ENCODE data around the gene SUMO3.

Gene SUMO3

DNA sequence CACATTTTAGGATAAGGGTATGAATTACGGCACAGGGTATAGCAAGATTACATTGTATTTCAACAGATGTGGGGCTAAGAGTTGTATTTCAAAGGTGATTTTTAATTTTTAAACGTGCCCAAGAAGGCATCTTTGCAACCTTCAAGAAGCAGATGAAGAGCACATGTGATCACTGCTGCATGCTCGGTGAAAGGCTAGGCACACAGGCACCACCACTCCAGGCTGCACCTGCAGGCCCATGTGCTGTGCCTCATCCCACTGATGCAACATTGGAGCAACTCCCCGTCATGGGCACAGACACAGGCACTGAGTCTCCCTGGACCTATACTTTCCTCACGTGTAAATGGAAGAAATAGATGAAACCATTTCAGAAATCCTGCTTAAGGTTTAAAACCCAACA, 39.8 kb downstream of the SUMO3 start:
- no peak for DNase-seq

- no peak for DNase-seq
Observed at GRCh38 chr21:44774972-44775371, 42.9 kb downstream of the SUMO3 start.

GRCh38 chr21:44773291-44773932, 44.5 kb downstream of the SUMO3 start:
- DNase-seq: no peak

GRCh38 chr21:44771896-44772525, 45.9 kb downstream of the SUMO3 start:
- no peak for DNase-seq

DNA sequence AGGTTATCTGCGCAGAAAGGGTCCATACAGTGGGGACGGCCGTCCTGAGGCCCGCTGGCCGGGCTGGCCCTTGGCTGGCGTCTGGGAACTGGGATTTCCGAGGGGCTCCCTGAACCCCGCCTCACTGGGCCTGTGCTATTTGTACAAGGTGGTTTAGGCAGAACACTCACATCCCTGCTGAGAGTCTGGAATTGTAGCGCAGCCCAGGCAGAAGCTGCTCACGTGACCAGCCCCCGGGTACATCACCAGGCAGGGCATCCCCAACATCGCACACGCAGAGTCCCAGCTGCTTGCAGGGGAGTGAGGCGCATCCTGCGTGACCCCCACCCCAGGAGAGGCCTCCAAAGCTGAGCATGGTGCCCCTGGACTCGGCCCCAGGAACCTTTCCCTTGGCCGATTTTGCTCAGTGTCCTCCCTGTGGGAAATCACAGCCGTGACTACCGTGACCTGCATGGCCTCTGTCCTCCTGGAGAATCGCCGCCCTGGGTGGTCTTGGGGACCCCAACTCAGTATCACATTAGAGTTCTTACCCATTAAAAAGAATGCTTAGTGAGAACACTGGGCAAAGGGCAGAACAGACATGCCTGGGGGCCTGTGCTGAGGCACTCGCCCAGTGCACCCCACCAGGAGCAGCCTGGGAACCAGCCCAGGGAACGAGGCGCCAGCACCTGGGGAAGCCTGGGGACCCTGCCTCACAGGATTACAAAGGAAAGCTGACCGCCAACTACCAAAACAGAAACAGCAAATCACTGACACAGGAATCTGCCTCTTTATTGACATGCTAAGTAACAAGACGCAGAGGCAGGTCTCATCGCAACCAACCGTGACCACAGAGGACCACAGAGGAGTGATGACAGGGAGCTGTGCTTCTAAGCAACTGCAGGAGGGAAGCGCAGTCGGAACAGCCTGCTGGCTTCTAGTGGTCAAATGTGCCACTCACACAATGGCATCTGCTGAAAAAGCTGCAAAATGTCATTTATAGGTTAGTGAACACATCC, 49.7 kb downstream of the SUMO3 start:
- no peak for DNase-seq

- DNase-seq: no peak
Observed at GRCh38 chr21:44766818-44767354, 51.0 kb downstream of the SUMO3 start.

DNA sequence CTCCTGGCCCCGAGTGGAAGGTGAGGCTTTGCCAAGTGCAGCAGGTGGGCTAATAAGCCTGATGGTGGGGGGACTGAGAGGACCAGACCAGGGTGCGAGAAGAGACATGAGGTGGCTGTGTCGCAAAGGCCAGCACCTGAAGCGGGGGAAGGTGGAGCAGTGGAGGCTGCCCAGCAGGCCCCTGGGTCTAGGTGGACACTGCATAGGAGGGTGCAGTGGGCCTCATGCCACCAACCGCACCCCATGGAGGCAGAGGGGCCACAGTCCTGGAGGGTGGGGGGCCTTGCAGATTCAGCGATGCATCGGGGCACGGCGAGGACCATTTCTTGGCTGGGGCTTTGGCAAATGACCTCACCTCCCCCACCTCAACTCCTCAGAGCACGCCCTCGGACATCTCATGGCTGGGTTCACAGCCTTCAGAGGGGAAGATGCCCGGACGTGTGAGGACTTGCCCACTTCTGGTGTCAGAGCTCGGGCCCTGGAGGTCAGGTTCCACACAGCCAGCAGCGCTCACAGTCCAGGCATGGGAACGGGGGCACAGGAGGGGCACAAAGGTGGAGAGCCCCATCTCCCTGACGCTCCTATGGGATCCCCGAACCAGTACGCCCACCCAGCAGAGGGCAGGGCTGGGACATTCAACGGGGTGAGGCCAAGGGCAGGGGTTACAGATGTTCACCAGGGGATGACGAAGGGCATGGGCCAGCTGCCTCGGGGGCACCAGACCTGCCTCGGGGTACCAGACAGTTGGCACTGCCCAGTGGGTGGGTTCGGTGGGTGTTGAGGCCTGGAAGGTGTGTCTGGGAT, 51.6 kb downstream of the SUMO3 start:
- no peak for DNase-seq

DNA sequence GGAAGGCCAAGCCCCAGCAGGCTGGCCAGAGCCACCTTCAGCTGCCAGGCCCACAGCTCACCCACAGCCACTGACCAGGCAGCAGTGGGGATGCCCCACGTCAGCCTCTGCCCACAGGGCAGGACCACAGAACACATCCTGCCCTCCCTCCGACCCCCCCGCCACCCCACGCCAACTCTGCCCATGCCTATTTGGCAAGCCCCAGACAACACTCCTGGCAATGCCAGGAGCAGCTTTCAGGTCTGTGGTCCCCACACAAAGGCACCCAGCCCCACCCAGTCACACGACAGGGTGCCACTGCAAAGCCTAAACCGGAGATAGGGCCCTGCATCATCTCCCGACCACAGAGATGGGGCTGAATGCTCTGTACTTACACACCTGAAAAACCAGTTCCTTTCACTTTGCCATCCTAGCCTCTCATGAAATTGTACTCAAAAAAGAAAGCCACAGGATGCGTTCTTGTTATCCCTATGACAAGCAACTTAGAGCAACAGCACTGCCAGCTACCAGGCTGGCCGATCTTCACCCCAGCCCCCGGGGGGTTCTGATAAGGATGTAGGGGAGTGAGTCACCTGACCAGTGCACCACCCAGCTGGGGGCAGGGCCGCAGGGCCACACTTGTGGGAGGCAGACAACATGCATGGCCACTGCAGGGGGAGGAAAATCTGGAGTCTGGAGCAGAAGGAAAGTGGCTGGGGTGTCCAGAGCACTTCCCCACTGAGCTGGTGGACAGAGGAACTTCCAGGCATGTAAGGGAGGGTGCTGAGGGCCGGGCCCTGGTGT, 52.4 kb downstream of the SUMO3 start:
- no peak for DNase-seq

DNA sequence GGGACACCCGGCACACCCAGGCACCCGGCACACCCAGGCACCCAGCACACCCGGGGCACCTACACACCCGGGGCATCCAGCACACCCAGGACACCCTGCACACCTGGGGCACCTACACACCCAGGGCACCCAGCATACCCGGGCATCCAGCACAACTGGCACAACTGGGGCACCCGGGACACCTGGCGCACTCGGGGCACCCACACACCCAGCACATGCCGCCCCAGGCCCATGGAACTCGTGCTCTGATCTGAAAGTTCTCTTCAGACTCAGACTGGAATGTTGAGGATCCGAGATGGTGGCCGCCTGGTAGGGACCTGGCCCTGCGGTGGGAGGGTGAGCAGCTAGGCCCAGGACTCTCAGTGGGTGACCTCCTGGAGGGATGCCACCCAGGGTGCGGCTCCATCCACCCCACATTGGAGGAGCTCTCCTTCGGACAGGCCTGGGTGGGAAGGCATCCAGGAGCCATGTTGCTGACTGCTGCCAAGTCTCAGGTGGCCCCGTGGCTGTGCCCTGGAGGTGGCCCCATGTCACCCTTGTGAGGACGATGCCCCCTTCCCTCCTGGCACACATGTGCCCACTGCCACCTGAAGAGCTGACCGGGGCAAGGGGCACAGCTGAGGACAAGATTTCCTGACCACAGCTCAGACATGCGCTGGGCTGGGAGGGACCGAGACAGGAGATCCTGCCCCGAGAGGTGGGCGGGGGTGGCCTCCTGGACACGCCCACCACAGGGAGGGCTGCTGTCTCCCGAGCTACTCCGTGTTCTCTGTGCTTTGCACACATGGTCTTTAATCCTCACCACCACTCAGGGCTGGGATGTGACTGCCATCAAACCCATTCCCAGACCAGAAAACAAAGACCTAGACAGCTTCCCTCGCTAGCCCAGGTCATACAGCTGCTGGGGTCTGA, 53.3 kb downstream of the SUMO3 start:
- DNase-seq: no peak

- no peak for DNase-seq
Observed at GRCh38 chr21:44763451-44764318, 54.2 kb downstream of the SUMO3 start.

DNA sequence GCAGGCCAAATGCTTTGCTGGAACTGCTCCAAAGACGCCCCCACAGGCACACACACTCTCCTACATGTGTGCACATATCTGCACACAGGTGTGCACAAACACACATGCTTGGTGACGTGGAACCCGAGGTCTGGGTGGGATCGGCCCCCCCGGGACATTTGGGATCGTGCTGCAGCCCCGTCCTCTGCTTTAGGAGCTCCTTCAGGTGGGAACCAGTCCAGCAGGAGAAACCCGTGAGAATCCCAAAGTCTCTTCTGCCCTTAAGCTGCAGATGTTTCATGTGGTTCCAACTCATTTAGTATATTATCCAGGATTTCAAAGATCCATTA, 54.8 kb downstream of the SUMO3 start:
- no peak for DNase-seq

DNA sequence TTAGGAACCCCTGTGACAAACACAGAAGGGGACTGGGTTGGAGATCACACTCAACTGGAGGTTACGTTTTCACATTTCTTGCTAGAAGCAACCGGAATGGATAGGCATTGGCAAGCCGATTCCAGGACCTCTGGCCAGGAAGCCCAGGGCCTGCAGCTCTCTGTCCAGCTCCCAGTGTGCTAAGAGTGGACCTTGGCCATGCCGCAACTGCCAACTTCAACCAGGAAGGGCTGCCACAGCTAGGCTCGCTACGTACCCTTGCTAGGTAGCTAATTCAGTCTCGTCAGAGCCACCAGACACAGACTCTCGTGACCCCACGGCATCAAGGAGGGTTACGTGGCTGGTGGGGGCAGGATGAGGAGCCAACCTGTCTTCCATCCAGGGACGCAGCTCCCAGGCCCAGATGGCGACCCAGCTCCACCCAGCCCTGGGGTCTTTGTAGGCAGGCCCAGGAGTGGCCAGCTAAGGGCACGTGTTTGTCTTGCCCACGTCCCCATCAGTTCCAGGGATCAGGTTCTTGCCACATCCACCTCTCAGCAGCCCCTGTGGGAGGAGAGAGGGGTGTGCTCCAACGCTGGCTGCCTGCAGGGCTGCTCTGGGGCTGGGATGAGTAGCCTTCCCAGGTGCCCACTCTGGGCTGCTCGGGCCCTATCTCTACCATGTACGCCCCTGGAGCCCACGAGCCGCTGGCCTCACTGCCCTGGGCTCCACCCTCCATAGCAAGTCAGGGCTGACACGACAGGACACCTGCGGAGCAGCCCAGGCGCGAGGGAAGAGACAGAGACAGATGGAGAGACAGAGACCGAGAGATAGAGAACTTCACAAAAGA, 55.4 kb downstream of the SUMO3 start:
- no peak for DNase-seq

DNA sequence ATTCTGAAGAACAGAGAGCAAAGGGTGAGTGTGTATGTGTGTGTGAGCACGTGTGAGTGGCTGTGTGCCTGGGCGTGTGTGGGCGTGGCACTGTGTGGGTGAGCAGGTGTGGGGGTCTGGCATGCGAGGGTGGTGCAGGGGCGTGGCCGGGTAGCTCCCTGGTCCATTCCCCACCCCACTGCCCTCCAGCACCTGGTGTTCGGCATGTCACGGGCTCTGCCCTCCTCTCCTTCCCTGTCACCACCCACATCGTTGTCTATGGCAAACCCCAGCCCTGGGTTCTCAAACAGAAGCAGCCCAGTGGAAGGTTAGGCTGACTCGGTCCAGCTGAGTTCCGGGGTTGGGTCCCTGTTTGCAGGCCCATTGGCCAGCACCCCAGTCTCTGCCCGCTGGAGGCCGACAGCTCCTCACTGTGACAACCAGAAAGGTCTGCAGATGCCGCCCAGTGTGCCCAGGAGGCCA, 56.1 kb downstream of the SUMO3 start:
- no peak for DNase-seq

DNA sequence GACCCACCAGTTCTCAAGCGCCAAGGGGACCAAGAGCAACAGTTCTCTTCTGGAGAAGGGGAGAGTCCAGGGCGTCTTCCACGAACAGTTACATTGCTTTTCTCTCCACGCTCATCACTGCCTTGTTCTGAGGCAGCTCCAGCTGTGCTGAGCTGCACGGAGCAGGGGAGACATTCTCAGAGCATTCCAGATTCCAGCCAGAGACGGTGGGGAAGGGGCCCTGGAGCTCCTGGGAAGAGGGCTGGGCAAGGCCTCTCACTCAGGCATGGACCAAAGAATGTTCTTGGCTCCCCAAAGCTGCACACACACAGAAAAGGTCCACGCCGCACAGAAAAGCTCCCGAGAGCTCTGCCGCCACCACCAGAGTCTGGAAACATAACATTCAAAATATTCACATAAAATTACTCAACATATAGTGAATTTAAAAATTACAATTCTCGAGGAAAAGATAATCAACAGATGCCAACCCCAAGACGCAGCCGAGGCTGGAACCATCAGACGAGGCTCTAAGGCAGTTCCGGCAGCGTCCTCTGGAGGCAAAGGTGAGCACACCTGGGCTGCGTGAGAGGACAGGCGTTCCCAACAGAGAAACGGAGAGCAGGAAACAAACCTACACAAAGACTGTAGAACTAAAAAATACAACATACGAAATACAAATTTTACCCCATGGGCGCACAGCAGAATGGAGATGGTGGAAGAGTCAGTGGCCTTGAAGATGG, 56.7 kb downstream of the SUMO3 start:
- DNase-seq: no peak

- DNase-seq: no peak
Observed at GRCh38 chr21:44760376-44760775, 57.5 kb downstream of the SUMO3 start.

DNA sequence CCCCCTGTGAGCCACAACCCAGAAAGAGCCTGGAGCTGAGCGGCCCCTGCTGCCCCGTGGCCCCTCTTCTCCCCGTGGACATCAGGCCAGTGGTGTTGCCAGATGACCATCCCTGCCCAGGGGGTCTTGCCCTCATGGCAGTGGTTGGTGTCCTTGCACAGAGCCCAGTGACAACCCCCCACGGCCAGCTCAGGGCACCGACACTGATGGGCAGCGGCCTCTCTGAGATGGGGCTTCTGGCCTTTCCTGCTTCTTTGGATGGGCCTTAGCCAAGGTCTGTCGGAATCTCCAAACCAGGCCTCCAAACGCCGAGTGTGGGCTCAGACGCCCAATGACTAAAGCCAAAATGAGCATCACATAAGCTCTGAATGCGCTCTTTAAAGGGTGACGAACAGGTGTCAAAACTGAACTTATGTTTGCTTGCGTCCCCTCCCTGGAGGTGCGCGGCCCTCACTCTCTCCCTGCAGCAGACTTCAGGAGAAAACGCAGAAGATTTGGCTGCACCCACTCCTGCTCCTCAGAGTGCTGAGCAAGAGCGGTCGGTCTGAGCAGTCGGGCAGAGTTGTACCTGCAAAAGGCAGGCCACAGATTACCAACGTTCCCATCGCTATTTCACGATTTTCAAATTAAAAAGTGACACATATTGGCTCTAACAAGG, 58.1 kb downstream of the SUMO3 start:
- DNase-seq: no peak
